ENCODE measurements around the gene PACS1. TPM values are rescaled to one million over a fixed set of nuclear protein-coding genes. Genes with fewer than 3 reads are reported as not detected.

Gene PACS1
- total RNA-seq, 6 experiments from 2014 or later = 5.8 to 23.7 (median 12.5) TPM

GRCh38 chr11:66050581-66051231 lies 19.4 kb upstream of the PACS1 start:
- intact Hi-C loops (cut with DNase I) = no loop called here
- TF ChIP-seq CTCF (IDR thresholded peaks at IDR 0.05) (no peak), POLR2A (IDR thresholded peaks at IDR 0.05) (no peak)
- WGBS (ENCODE audit: insufficient coverage, low coverage, low lambda C conversion rate, missing lambda C conversion rate) = 51% methylated on average over 5 of the region's 5 CpGs
- Histone ChIP-seq H3K4me3 (no peak overlapping the region), H3K4me1 (peaks cover 0 to 20% (median 6%) of the 10 kb centered on the region in 4 donors), H3K27ac (no peak overlapping the region), H3K27me3 (no peaks in the 10 kb centered on the region), H3K36me3 (peaks cover 5 to 13% (median 10%) of the 10 kb centered on the region in 4 donors), H3K9me3 (no peaks in the 10 kb centered on the region)
- DNase-seq = no peak
- ATAC-seq = no peak

- intact Hi-C loops (cut with DNase I) = no loop called here
- ATAC-seq (no peak), DNase-seq (no peak)
- H3K36me3 ChIP-seq = peaks cover 5 to 19% (median 13%) of the 10 kb centered on the region in 4 donors
- peak overlapping the region; percentile 27 to 78 (median 72) for H3K27ac ChIP-seq
- peak overlapping the region; percentile 61 to 97 (median 80) for H3K4me3 ChIP-seq
- TF ChIP-seq CTCF (IDR thresholded peaks at IDR 0.05) (no peak), POLR2A (IDR thresholded peaks at IDR 0.05) (no peak)
- peaks cover 0 to 24% (median 6%) of the 10 kb centered on the region in 4 donors for H3K4me1 ChIP-seq
- no peaks in the 10 kb centered on the region for H3K9me3 ChIP-seq
- 38% methylated on average over 11 of the region's 12 CpGs for WGBS (ENCODE audit: insufficient coverage, low coverage, low lambda C conversion rate, missing lambda C conversion rate)
- H3K27me3 ChIP-seq = no peaks in the 10 kb centered on the region
Observed at GRCh38 chr11:66051371-66051765, 18.7 kb upstream of the PACS1 start.

- Histone ChIP-seq H3K4me1 (peaks cover 0 to 24% (median 6%) of the 10 kb centered on the region in 4 donors), H3K27ac (peak within 1 kb of the TSS; percentile 27 to 78 (median 72)), H3K9me3 (no peaks in the 10 kb centered on the region), H3K4me3 (peak within 1 kb of the TSS; percentile 61 to 97 (median 80)), H3K27me3 (no peaks in the 10 kb centered on the region), H3K36me3 (peaks cover 10 to 25% (median 18%) of the 10 kb centered on the region in 4 donors)
- intact Hi-C loops (cut with DNase I) = no loop called here
- peak; percentile 95 to 98 (median 96) for ATAC-seq
- TF ChIP-seq POLR2A (IDR thresholded peaks at IDR 0.05) = peak; percentile 60
- TF ChIP-seq CTCF (IDR thresholded peaks at IDR 0.05) = no peak
- peak; percentile 99 to 100 (median 99) for DNase-seq
- 0% methylated on average over 20 of the region's 84 CpGs for WGBS (ENCODE audit: insufficient coverage, low coverage, low lambda C conversion rate, missing lambda C conversion rate)
Observed at GRCh38 chr11:66051766-66052663, 18.1 kb upstream of the PACS1 start, which contains the start of gene SF3B2. SF3B2 (plus strand) TSS chr11:66052364; CDS start chr11:66052385, 21 bp downstream.

- intact Hi-C loops (cut with DNase I) = no loop called here
Observed at GRCh38 chr11:66052664-66052982, 17.4 kb upstream of the PACS1 start.

More at GRCh38 chr11:66052664-66052982, 17.4 kb upstream of the PACS1 start:
- H3K9me3 ChIP-seq = no peaks in the 10 kb centered on the region
- H3K27me3 ChIP-seq = no peaks in the 10 kb centered on the region
- WGBS (ENCODE audit: insufficient coverage, low coverage, low lambda C conversion rate, missing lambda C conversion rate) = under 1% methylated on average over 9 of the region's 17 CpGs
- H3K4me3 ChIP-seq = peak overlapping the region; percentile 61 to 97 (median 80)
- DNase-seq (no peak), ATAC-seq (no peak)
- peak overlapping the region; percentile 19 to 69 (median 26) for H3K27ac ChIP-seq
- TF ChIP-seq POLR2A (IDR thresholded peaks at IDR 0.05) = no peak
- TF ChIP-seq CTCF (IDR thresholded peaks at IDR 0.05) = no peak
- peaks cover 13 to 31% (median 22%) of the 10 kb centered on the region in 4 donors for H3K36me3 ChIP-seq
- H3K4me1 ChIP-seq = peaks cover 0 to 24% (median 6%) of the 10 kb centered on the region in 4 donors

Measured in right lobe of liver (tissue), 6 donors.